RPMI7951 (cell line): ENCODE measurements around the gene GALK2. TPM values are rescaled to one million over a fixed set of nuclear protein-coding genes. Genes with fewer than 3 reads are reported as not detected.
"Not testable (repeated sequence)": the region's sequence is repeated elsewhere in the genome, so short reads cannot be mapped to it uniquely, and the experiment has no call there.

ENCODE experiments used
- DNase-seq: peaks from one replicate; pipeline ENCODE4 v3.0.0-alpha.2; 2012; ENCODE audit warnings: low read depth
- total RNA-seq: library from RNA; depleted of rRNA; stranded (reverse); fragments of >200 nt; shearing (Covaris generic); gene quantifications from 2 replicates; pipeline ENCODE4 v1.2.3, GENCODE V29; 2014

Gene GALK2
- total RNA-seq, 1 experiment from 2014 or later: 90.8 TPM

DNA sequence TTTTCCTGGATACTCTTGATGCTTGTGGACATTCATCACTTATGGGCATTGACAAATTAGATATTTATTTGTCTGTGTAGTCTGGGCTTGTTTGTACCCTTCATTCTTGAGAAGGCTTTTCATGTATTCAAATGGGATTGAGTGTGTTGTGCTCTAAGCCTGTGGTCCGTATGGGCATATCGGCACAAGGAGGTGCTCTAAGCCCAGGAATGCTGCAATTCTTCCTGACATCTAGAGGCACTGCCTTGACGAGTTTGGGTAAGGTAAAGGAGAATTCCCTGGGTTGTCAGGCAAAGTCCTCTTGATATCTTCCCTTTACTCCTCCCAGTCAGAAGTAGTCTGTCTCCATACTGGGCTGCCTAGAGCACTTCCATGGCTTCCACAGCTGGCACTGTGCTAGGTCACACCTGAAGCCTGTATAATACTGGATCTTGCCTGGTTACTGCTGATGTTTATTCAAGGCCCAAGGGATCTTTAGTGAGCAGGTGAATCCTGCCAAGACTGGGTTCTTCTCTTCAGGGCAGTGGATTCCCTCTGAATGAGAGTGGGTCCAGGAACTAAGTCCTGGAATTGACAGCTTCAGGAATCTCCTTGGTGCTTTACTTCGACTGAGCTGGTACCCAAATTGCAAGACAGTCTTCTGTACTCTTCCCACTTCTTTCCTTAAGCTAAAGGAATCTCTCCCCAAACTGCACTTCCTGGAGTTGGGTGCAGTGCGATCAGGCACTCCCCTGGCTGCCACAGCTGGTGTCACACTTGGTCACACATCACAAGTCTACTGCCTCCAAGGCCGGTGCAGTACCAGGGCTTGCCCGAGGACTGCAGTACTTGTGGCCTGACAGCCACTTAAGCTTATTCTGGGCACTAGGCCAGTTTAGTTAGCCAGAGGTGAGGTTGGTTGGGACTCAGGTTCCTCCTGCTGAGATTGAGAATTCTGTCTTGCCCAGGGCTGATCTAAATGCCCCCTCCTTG, 46.0 kb downstream of the GALK2 start:
- peak; percentile 57 for DNase-seq

- peak; percentile 69 for DNase-seq
Observed at GRCh38 chr15:49223536-49224274, 53.7 kb downstream of the GALK2 start.

DNA sequence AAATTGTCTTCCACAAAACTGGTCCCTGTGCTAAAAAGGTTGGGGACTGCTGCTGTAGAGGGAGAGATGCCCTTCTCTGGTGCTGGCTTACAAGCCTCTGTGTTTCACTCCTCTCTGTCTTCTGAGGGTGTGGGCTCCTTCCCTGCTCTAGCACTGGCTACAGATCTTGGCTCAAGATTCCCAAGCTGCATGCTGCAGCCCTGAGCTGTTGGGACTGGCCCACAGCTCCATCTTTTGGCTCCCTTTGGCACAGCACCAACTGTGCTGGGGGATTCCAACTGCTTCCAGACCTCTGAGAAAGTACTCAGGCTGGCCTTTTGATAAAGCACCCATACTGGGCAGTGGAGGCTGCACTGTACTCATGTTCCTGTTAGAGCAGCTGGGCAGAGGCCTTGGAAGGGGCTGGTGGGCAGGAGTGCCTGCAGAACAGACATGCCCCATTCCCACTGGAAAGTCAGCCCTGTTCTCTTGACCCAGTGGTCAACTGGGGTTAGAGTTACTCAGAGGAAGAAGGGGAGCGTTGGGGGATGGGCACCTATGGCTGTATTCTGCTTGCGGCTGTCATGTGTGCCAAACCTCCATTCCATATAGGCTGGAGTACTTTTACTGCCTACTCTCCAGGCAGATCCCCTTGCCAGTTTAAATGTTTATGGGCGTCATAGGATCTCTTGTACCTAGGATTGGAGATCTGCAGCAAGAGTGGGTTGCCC, 55.7 kb downstream of the GALK2 start:
- peak; percentile 72 for DNase-seq

- no peak for DNase-seq
Observed at GRCh38 chr15:49227602-49228001, 57.6 kb downstream of the GALK2 start.

DNA sequence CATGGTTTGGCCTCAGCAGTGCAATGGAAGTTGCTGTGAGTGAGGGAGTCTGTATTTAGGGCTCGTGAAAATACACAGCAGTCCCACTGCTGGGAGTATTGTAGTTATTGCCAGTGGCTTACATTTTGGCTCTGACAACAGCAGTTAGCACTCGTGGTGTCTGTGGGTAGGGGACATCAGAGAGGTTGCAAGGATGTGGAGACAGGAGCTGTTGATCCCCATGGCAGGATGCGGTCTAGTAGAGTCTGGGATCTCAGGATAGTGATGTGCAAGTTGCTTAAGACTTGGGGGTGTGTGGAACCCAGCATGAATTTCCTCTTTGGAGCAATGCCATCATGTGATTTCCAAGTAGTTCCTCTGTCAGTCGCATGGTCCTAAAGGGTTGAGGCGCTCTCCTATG, 59.9 kb downstream of the GALK2 start:
- DNase-seq: no peak

- DNase-seq: no peak
Observed at GRCh38 chr15:49232236-49232806, 62.3 kb downstream of the GALK2 start.

GRCh38 chr15:49235446-49236124, 65.5 kb downstream of the GALK2 start:
- DNase-seq: peak; percentile 91

- DNase-seq: no peak
Observed at GRCh38 chr15:49236869-49237268, 66.8 kb downstream of the GALK2 start.

DNA sequence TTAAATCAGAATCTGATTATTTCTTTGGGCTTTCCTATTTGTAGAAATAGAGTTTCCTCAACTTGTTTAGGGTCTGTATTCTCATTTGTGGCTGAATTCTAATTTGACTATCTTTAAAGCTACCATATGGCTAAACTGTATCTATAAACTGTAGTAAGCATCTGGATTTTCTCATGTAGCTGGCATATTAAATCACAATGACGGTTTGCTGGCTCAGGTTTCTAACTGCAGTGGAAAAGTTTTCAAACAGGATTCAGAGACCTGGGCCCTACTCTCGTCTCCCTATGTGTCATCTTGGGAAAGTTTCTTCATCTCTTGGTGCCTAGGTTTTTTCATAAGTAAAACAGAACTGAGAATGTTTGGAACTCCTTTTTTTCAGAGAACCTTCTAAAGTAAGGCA, 68.3 kb downstream of the GALK2 start:
- DNase-seq: peak; percentile 81

GRCh38 chr15:49239105-49239504, 69.1 kb downstream of the GALK2 start:
- DNase-seq: no peak

GRCh38 chr15:49242820-49243219, 72.8 kb downstream of the GALK2 start:
- peak; percentile 93 for DNase-seq

DNA sequence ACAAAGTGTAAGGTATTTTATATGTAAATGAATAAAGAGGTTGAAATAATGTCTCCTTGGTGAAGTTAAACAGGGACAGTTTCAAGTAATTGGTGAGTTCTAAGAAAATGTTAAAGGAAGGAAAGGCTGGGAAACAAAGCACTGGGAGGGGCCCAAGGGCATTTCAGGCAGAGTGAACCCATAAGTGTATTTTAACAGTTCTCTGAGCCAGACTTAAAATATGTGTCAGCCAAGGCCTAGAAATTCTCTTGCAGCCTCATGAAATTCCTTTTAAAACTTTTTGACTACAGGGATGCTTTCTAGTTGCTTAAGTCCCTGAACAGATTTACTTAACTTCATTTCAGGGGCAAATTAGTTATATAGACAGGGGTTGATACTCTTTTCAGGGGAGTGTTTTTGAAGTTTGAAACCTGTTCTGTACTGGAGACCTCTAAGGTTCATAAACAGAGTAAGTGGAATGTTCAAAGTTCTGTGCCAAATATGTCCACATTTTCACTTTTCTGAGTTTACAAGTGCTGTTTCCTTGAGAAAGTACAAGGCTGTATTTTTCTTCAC, 77.6 kb downstream of the GALK2 start:
- DNase-seq: no peak

GRCh38 chr15:49248291-49248690, 78.2 kb downstream of the GALK2 start:
- DNase-seq: no peak

DNA sequence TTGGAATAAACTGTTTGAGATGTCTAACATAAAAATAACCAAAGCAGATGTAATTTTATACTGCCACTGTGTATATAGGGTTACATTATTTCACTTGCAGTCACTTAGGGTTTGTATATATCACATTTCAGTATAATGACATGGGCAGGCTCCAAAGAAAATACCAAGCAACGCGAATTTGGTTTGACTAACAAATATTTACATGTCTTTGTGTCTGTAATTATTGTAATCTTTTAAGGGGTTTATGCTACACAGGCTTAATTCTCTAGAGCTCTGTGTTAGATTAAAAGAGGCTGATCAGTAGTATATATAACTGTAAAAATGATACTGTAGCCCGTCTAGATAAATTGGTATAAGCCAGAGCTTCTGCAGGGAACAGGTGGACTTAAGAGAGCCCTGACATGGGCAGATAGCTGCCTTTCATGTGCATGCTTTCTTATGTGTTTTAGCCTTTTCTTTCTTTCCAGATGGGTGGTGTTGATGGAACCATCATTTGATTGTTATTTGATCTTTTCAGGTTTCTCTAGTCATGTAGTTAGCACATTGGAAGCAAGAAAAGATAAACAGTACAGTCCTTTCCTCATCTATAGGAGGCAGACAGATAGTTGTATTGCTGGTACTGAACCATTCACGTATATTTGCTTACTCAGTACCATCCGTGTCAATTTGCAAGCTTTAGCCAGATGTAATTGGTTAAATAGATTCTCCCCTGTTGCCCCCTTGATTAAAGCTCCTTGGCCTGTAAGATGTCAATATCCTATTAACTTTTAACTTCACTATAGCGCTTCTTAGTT, 86.1 kb downstream of the GALK2 start:
- DNase-seq: no peak

DNA sequence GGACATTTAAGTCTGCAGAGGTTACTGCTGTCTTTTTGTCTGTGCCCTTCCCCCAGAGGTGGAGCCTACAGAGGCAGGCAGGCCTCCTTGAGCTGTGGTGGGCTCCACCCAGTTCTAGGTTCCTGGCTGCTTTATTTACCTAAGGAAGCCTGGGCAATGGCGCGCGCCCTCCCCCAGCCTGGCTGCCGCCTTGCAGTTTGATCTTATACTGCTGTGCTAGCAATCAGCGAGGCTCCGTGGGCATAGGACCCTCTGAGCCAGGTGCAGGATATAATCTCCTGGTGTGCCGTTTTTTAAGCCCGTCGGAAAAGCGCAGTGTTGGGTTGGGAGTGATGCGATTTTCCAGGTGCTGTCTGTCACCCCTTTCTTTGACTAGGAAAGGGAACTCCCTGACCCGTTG, 95.1 kb downstream of the GALK2 start:
- DNase-seq: not testable (repeated sequence)

DNA sequence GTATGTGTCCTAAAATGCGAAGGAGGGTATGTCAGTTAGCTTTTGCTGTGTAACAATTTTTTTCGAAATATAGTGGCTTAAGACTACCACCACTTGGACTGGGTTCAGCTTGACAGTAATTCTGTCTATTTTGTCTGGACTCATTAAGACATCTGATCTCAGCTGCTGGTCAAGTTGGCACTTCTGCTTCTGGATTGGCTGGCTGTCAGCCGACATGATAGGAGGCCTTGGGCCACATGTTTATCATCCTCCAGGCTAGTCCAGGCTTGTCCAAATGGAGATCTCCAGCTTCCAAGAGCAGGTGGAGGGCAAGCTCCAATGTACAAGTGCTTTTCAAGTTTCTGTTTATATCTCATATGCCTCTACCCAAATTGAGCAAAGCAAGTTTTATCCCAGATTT, 95.9 kb downstream of the GALK2 start:
- DNase-seq: no peak

- DNase-seq: peak; percentile 81
Observed at GRCh38 chr15:49270541-49271421, 100.7 kb downstream of the GALK2 start.

DNA sequence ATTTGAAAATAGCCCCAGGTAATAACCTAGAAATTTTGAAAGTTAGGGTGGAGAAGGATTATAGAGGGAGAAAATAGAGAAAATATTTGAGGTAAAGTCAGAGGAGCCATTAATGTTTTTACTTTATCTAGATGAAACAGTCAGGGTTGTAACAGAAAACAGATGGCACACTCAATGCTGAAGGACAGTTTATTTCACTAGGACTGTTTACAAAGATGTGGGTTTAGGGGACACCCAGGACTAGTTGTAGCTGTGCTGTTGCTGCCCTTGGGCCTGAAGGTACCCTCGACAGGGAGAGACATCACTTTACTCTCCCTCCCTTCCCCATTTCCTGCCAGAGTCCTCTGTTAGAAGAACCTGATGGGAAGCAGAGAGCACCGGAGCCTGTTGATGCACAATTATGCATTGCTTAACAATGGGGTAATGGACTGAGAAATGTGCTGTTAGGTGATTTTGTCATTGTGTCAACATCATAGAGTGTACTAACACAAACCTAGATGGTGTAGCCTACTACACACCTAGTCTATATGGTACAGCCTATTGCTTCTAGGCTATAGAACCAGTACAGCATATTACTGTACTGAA, 103.8 kb downstream of the GALK2 start:
- DNase-seq: peak; percentile 56

DNA sequence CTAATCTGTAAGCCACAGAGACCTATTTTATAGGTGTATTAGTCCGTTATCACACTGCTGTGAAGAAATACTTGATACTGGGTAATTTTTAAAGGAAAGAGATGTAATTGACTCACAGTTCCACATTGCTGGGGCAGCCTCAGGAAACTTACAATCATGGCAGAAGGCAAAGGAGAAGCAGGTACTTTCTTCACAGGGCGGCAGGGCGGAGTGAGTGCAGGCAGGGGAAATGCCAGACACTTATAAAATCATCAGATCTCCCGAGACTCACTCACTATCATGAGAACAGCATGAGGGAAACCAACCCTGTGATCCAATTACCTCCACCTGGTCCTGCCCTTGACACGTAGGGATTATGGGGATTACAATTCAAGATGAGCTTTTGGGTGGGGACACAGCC, 108.7 kb downstream of the GALK2 start:
- DNase-seq: no peak
